NAMALWA (cell line): ENCODE measurements around the gene RELL1.
"Not testable (repeated sequence)": the region's sequence is repeated elsewhere in the genome, so short reads cannot be mapped to it uniquely, and the experiment has no call there.

Source experiments
- DNase-seq: peaks from one replicate; pipeline ENCODE4 v3.0.0-alpha.2; 2015; ENCODE audit warnings: low spot score

RELL1 gene

GRCh38 chr4:37693030-37693429, 6.9 kb upstream of the RELL1 start:
- DNase-seq: no peak

- DNase-seq: no peak
Measured at GRCh38 chr4:37690976-37691375, 4.8 kb upstream of the RELL1 start.

DNA sequence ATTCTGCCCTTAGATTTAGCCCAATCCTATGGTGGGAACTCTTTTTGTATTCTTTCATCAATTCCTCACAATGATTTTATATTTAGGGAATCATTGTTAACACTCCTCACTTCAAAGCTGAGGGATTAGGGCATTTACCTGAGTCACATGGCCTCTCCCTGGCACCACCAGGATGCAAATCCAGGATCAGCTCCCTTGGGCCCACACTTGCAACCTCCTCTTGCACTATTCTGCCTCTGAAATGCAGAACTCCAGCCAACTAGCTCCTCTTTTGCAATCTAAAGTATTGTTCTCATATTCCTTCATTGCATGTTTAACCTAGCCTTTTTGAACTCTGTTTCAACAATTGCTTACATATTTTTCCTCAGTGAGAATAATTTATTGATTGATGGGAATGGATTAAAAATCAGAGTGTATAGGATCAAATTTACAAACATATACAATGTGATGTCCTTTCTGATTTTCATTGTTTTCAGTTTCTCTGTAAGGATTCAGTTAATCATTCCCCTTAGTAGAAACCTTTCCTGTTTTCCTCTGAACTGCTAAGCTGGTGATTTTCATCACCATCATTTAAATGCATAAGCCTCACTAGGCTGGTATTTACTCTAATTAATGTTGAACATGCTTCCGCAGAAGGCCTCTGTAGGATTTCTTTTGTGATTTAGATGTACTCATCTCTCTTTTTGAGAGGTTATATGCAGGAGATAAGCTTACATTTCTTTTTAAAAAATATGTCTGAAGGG, 3.3 kb upstream of the RELL1 start:
- no peak for DNase-seq

GRCh38 chr4:37687681-37688080, 1.5 kb upstream of the RELL1 start:
- DNase-seq: no peak

GRCh38 chr4:37687194-37687562, 1.0 kb upstream of the RELL1 start:
- peak; percentile 14 for DNase-seq

- no peak for DNase-seq
Measured at GRCh38 chr4:37685823-37686372, 278 bp downstream of the RELL1 start.

DNA sequence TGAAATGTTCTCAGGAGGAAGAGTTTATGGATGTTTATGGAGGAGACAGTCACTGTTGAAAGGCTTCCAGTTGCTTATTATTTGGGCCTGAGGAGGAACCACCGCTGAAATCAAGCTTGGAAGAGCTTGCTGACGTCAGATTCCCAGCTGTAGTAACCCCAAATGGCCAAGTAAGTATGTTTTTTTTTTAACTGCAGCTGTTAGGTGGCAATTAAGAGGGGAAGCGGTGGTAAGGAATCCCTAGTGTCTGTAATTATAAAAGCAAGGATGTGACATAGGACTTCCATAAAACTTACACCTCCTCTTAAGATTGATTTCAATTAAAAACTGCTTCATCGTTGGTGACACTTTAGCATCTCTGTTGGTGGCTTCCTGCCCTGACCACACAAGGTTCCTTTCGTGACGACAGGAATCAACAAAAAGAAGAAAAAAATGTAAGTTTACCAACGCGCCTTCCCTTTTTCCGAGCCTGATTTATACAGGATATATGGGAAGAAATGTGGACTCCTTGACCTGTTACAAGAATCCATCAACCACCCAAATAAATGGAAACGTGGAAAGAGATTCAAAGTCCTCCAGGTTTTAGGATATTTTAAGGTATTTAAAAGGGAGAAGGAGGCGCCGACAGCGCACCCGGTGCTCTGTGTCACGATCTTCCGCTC, 884 bp downstream of the RELL1 start:
- peak; percentile 77 for DNase-seq

GRCh38 chr4:37684154-37684553, 2.0 kb downstream of the RELL1 start:
- peak; percentile 46 for DNase-seq

DNA sequence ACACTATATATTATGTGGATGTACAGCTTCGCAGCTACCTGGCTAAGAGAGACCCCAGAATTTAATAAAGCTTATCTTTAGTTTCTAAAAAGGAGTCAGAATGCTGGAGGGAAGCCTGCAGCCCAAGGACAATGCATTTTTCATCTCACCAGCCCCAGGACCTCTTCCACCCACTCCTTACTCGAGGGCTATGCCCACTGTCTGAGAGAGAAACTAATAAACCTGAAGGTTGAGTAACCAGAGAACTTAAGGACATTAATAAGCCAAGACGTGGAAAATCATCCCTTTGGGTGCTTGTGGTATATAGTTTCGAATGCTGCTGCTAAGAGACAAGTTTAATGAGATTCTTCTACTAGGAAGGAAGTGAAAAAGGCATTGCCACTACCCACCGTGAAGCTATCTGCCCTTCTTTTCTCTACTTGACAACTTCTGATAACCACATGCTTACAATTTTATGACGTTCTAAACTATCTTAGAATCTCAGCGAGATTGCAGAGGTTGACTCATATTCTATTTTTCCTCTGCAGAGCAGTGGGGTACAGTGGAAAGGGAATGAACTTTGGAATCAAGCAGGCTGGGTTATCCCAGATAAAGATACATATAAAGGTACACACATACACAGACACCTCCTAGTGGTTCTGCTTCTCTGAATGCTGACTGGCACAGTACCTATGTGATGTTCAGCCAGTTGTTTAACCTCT, 3.3 kb downstream of the RELL1 start:
- DNase-seq: peak; percentile 69

GRCh38 chr4:37680089-37680488, 6.1 kb downstream of the RELL1 start:
- no peak for DNase-seq

- DNase-seq: no peak
Measured at GRCh38 chr4:37679301-37679700, 6.9 kb downstream of the RELL1 start.

- DNase-seq: no peak
Measured at GRCh38 chr4:37678624-37679023, 7.6 kb downstream of the RELL1 start.

DNA sequence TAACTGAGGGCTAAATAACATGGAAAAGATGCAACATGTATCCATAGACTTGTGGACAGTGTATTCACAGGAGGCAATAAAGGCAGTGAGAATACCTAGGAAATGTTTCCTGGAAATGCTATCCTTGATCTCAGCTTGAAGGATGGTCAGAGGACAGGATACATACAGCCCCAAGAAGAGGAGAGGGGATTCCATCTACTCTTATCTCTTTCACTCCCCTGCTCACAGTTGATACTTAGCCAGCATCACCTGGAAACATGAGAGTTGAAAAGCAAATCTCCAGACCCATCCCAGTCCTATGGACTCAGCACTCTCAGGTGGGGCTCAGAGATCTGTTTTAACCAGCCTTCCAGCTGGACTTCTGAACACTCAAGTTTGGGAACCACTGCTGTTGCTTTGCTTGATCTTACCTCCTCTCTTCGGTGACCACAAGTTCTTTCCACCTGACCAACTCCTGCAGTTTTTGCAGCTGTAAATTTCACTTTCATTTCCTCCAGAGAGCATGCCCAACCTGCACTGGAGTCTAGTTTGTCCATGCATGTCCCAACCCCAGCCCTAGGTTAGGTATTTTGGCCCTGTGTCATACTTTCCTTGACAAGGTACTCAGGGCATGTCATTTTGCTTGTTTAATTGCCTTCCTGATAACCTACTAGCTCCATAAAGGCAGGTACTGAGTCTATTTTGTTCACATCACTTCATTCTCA, 10.4 kb downstream of the RELL1 start:
- DNase-seq: peak; percentile 86

- no peak for DNase-seq
Measured at GRCh38 chr4:37674439-37674838, 11.7 kb downstream of the RELL1 start.

- DNase-seq: no peak
Measured at GRCh38 chr4:37673538-37674192, 12.5 kb downstream of the RELL1 start.

GRCh38 chr4:37671072-37671471, 15.1 kb downstream of the RELL1 start:
- DNase-seq: no peak

GRCh38 chr4:37670249-37670648, 15.9 kb downstream of the RELL1 start:
- no peak for DNase-seq

DNA sequence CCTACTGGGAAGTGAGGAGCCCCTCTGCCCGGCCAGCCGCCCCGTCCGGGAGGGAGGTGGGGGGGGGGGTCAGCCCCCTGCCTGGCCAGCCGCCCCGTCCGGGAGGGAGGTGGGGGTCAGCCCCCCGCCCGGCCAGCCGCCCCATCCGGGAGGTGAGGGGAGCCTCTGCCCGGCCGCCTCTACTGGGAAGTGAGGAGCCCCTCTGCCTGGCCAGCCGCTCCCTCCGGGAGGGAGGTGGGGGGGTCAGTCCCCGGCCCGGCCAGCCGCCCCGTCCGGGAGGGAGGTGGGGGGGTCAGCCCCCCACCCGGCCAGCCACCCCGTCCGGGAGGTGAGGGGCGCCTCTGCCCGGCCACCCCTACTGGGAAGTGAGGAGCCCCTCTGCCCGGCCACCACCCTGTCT, 17.1 kb downstream of the RELL1 start:
- not testable (repeated sequence) for DNase-seq

DNA sequence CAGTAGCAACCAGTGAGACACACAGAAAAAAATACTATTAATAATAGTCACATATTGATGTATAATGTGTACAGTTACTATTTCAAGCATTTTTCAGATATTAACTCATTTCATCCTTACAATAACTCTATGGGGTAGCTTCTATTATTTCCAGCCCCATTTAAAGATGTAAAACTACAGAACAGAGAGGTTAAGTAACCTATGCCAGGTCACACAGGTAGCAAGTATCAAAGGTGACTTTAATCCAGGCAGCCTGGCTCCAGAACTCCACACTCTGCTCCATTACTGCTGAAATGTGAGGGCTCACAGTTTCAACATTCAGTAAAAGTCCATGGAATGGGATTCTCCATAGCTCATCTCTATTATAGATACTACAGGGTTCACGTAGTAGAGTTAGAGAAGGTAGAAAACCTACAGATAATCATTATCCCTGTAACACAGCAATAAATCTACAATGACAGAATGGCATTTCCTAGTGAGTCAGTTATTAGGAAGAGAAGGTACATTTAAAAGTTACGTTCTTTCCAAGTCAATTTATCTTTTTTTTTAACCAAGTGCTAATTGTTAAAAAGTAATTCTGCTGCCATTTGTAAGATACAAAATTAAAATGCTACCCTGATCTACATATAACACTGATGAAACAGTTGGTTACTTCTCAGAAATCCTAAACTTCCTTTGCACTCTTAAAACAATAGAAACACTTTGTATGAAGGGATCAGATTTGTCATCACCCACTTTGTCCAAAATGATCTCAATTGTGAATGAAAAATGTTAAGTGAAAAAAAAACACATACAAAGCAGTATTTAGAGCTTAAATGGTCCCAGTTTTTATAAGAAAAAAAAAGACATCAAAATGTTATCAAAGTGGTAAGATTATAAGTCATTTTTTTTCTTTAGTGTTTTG, 18.7 kb downstream of the RELL1 start:
- no peak for DNase-seq

- DNase-seq: no peak
Measured at GRCh38 chr4:37666625-37667071, 19.5 kb downstream of the RELL1 start.
